NB4 (cell line): ENCODE results near the gene ZNF677.
"Not testable (repeated sequence)": the region's sequence is repeated elsewhere in the genome, so short reads cannot be mapped to it uniquely, and the experiment has no call there.

Source experiments
- DNase-seq: peaks from one replicate; pipeline ENCODE4 v3.0.0; 2010; ENCODE audit warnings: low read depth
- H3K4me3 ChIP-seq: one replicate; pipeline ENCODE4 v1.5.1; 2011; ENCODE audit warnings: mild to moderate bottlenecking, low read depth, low read length, moderate library complexity
- MYC ChIP-seq: IDR thresholded peaks from 2 replicates; pipeline ENCODE4 v1.6.1; 2011; ENCODE audit warnings: low read depth, low read length
- POLR2A ChIP-seq: IDR thresholded peaks from 2 replicates; pipeline ENCODE4 v1.6.1; 2011; ENCODE audit warnings: mild to moderate bottlenecking; ENCODE audit not compliant: insufficient read length; ENCODE audit errors: extremely low read depth
- TF ChIP-seq, protein P1 (sequence below): IDR thresholded peaks from 2 replicates; pipeline ENCODE4 v1.6.1; 2011; ENCODE audit warnings: low read depth, low read length
- TF ChIP-seq, protein P2 (sequence below): IDR thresholded peaks from one replicate; pipeline ENCODE4 v1.5.1; 2012; ENCODE audit warnings: low read depth, low read length

The ZNF677 gene

DNA sequence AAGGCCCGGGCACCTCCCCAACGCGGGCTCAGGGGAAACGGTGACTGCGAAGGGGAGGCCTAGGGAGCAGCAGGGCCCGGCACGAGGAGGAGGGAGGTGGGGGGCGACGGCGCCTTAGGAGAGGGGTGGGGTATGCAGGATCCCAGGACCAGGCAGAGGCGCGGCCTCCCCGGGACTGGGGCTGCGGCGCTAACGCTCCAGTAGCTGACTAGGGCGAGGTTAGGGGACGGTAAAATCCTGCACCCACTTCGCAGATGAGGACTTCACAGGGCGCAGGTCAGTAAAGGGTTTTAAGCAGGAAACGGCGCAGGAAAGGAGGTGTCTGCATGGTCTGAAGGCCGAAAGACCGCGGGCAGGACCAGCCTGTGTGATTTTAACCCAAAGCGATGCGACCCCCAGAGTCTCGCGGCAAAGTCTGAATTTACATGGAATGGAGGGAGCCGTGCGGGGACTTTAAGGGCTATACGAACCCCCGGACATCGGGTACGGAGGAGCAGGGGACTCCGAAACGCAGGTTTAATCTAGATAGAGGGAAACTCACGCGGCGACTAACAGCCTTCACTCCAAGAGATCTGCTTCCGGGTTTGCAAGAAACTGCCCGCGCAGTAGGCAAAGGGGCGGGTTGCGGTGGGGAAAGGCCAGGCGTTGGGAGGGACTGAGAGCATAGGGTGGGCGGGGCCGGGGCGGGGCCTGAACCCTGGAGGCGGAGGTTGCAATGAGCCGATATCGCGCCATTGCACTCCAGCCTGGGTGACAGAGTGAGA, 61.7 kb downstream of the ZNF677 start, which contains the start of gene ZNF665:
Gene ZNF665, minus strand, starts transcription at position 588 of the 764 bp plus-strand sequence. CDS start 10,460 bp downstream, outside the sequence.
- H3K4me3 ChIP-seq, result peak within 1 kb of the TSS; percentile 81
- peak; percentile 36 for TF ChIP-seq POLR2A
- no peak for TF ChIP-seq MYC
- DNase-seq, result peak; percentile 93

DNA sequence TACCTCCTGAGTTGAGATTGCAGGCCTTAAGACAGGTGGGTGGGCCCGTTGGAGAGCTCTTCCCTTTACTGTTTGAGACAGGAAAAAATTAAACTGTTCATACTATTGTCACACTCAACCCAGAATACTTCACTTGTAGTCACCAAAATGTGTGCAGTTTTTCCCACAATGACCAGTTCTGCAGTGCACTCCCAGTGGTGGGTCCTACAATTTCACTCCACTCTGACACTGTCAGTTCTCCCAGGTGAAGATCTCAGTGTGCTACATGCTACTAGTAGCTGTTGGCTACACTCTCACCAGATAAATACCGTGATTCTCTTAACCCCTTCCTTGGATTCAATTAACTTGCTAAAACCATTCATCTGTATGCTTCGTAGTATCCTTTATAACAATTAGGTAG, 64.4 kb downstream of the ZNF677 start:
- no peak for DNase-seq
- TF ChIP-seq MYC, result no peak
- TF ChIP-seq, protein P1, sequence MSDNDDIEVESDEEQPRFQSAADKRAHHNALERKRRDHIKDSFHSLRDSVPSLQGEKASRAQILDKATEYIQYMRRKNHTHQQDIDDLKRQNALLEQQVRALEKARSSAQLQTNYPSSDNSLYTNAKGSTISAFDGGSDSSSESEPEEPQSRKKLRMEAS, result no peak
- no peak for TF ChIP-seq POLR2A
- TF ChIP-seq, protein P2, sequence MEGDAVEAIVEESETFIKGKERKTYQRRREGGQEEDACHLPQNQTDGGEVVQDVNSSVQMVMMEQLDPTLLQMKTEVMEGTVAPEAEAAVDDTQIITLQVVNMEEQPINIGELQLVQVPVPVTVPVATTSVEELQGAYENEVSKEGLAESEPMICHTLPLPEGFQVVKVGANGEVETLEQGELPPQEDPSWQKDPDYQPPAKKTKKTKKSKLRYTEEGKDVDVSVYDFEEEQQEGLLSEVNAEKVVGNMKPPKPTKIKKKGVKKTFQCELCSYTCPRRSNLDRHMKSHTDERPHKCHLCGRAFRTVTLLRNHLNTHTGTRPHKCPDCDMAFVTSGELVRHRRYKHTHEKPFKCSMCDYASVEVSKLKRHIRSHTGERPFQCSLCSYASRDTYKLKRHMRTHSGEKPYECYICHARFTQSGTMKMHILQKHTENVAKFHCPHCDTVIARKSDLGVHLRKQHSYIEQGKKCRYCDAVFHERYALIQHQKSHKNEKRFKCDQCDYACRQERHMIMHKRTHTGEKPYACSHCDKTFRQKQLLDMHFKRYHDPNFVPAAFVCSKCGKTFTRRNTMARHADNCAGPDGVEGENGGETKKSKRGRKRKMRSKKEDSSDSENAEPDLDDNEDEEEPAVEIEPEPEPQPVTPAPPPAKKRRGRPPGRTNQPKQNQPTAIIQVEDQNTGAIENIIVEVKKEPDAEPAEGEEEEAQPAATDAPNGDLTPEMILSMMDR, result no peak
- H3K4me3 ChIP-seq, result no peak overlapping the region

DNA sequence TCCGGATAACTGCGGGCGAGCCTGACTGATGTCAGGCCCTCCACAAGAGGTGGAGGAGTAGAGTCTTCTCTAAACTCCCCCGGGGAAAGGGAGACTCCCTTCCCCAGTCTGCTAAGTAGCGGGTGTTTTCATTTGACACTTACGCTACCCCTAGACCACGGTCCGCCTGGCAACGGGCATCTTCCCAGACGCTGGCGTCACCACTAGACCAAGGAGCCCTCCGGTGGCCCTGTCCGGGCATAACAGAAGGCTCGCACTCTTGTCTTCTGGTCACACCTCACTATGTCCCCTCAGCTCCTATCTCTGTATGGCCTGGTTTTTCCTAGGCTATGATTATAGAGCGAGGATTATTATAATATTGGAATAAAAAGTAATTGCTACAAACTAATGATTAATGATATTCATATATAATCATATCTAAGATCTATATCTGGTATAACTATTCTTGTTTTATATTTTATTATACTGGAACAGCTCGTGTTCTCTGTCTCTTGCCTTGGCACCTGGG, 64.9 kb downstream of the ZNF677 start:
- not testable (repeated sequence) for H3K4me3 ChIP-seq
- DNase-seq, result peak; percentile 33
